ENCODE data around the gene SZRD1. TPM values are rescaled to one million over a fixed set of nuclear protein-coding genes. Genes with fewer than 3 reads are reported as not detected.

SZRD1 gene
- total RNA-seq, 2 experiments from 2014 or later, result 156 to 157 TPM

GRCh38 chr1:16372535-16373285, 5.7 kb downstream of the SZRD1 start:
- Mint-ChIP-seq H3K4me1 (peaks cover 74% of the 10 kb centered on the region), H3K27me3 (no peaks in the 10 kb centered on the region), H3K9me3 (no peaks in the 10 kb centered on the region), H3K27ac (peak overlapping the region; percentile 86), H3K4me3 (peak overlapping the region; percentile 35), H3K36me3 (ENCODE audit: low read depth) (peaks cover 41% of the 10 kb centered on the region)
- no peak for DNase-seq
- CTCF ChIA-PET, result interaction anchor here (1.1 to 1.9 kb wide), 3 partner anchors 9 to 248 kb away, joined by 3 to 13 read pairs (median 3); no protein-coding TSS in a partner anchor
- POLR2A ChIA-PET, result interaction anchor here (0.7 to 10.9 kb wide), 6 partner anchors 8 to 141 kb away, joined by 3 to 109 read pairs (median 5); partner anchors contain the start of genes FBXO42 and NECAP2

GRCh38 chr1:16374266-16374665, 7.2 kb downstream of the SZRD1 start:
- no peak for DNase-seq
- Mint-ChIP-seq H3K9me3 (no peaks in the 10 kb centered on the region), H3K27ac (no peak overlapping the region), H3K36me3 (ENCODE audit: low read depth) (peaks cover 29% of the 10 kb centered on the region), H3K4me3 (no peak overlapping the region), H3K4me1 (peaks cover 66% of the 10 kb centered on the region), H3K27me3 (no peaks in the 10 kb centered on the region)
- ChIA-PET CTCF (interaction anchor here (1.7 kb wide), 1 partner anchor 11 kb away, joined by 4 read pairs; no protein-coding TSS in a partner anchor), POLR2A (interaction anchor here (0.9 kb wide), 1 partner anchor 14 kb away, joined by 3 read pairs; no protein-coding TSS in a partner anchor)

GRCh38 chr1:16375521-16376340, 8.7 kb downstream of the SZRD1 start:
- Mint-ChIP-seq H3K36me3 (ENCODE audit: low read depth) (peaks cover 23% of the 10 kb centered on the region), H3K27me3 (no peaks in the 10 kb centered on the region), H3K9me3 (no peaks in the 10 kb centered on the region), H3K4me1 (peaks cover 59% of the 10 kb centered on the region), H3K4me3 (no peak overlapping the region), H3K27ac (peak overlapping the region; percentile 5)
- DNase-seq, result no peak
- ChIA-PET CTCF (interaction anchor here (0.8 to 1.7 kb wide), 3 partner anchors 12 to 45 kb away, joined by 3 to 4 read pairs (median 3); no protein-coding TSS in a partner anchor), POLR2A (interaction anchor here (1.0 to 1.1 kb wide), 3 partner anchors 11 to 66 kb away, joined by 3 to 5 read pairs (median 3); no protein-coding TSS in a partner anchor)

DNA sequence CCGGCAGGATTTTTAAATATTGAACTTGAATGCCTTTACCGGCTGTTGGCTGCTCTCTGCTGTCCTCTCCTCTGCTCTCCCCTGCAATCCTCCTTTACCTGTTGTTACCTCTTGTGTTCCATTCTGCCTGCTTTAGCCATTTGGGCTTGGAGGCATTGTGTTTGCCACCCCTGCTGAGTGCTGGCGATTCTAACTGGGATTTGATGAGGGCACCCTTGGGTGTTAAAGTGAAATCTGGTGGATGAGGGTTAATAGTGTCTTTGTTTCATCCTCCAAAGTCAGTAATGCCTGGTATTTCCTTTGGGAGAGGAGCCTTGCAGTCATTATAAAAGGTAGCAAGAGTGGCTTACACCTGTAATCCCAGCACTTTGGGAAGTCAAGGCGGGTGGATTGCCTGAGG, 9.9 kb downstream of the SZRD1 start:
- ChIA-PET CTCF (interaction anchor here (1.4 kb wide), 1 partner anchor 44 kb away, joined by 3 read pairs; no protein-coding TSS in a partner anchor), POLR2A (no interaction called here)
- no peak for DNase-seq
- H3K4me1 Mint-ChIP-seq, result peaks cover 49% of the 10 kb centered on the region
- no peak overlapping the region for H3K27ac Mint-ChIP-seq
- no peaks in the 10 kb centered on the region for H3K27me3 Mint-ChIP-seq
- no peaks in the 10 kb centered on the region for H3K9me3 Mint-ChIP-seq
- H3K36me3 Mint-ChIP-seq (ENCODE audit: low read depth), result peaks cover 24% of the 10 kb centered on the region
- no peak overlapping the region for H3K4me3 Mint-ChIP-seq

DNA sequence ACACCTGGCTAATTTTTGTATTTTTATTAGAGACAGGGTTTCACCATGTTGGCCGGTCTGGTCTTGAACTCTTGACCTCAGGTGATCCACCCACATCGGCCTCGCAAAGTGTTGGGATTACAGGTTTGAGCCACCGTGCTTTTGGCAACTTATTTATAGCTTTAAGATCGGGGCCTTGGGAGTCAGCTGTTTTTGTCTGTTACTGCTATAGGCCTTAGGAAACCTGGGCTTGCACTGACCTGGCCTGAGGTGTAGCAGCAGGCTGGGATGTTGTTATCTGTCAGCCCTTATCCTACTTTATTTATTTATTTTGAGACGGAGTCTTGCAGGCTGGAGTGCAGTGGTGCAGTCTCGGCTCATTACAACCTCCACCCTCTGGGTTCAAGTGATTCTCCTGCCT, 11.4 kb downstream of the SZRD1 start:
- CTCF ChIA-PET, result no interaction called here
- no peaks in the 10 kb centered on the region for H3K27me3 Mint-ChIP-seq

GRCh38 chr1:16380868-16381267, 13.8 kb downstream of the SZRD1 start:
- H3K36me3 Mint-ChIP-seq (ENCODE audit: low read depth), result peaks cover 18% of the 10 kb centered on the region
- POLR2A ChIA-PET, result interaction anchor here (1.2 to 1.6 kb wide), 2 partner anchors 9 to 10 kb away, joined by 3 to 4 read pairs; no protein-coding TSS in a partner anchor
- H3K4me1 Mint-ChIP-seq, result peaks cover 39% of the 10 kb centered on the region
- H3K4me3 Mint-ChIP-seq, result no peak overlapping the region
- no peak overlapping the region for H3K27ac Mint-ChIP-seq
- no peak for DNase-seq
- no peaks in the 10 kb centered on the region for H3K9me3 Mint-ChIP-seq
- CTCF ChIA-PET, result no interaction called here
- no peaks in the 10 kb centered on the region for H3K27me3 Mint-ChIP-seq

More for the DNA sequence above, 11.4 kb downstream of the SZRD1 start:
- peaks cover 19% of the 10 kb centered on the region for H3K36me3 Mint-ChIP-seq (ENCODE audit: low read depth)
- DNase-seq, result no peak
- no peak overlapping the region for H3K4me3 Mint-ChIP-seq
- H3K27ac Mint-ChIP-seq, result no peak overlapping the region
- POLR2A ChIA-PET, result interaction anchor here (1.7 kb wide), 1 partner anchor 10 kb away, joined by 10 read pairs; the partner anchor contains the start of gene SZRD1
- H3K4me1 Mint-ChIP-seq, result peaks cover 40% of the 10 kb centered on the region
- H3K9me3 Mint-ChIP-seq, result no peaks in the 10 kb centered on the region

DNA sequence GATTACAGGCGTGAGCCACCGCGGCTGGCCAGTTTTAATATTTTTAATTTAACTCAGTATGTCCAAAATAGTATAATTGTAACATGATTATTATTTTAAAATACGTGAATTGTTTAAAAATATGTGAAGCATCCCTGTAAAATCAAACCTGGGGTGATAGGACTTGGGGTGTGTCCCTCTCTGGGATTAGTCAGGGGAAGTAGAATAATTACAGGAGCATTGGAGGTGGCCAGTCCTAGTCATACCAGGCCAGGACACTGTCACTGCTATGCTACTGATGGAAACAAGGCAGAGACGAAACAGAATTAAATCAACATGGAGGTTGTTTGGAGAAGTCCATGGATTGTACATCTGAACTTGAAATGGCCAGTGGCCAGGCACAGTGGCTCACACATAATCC, 16.8 kb downstream of the SZRD1 start:
- H3K4me3 Mint-ChIP-seq, result no peak overlapping the region
- H3K4me1 Mint-ChIP-seq, result peaks cover 48% of the 10 kb centered on the region
- POLR2A ChIA-PET, result no interaction called here

GRCh38 chr1:16385659-16386453, 18.8 kb downstream of the SZRD1 start:
- Mint-ChIP-seq H3K36me3 (ENCODE audit: low read depth) (peaks cover 20% of the 10 kb centered on the region), H3K4me3 (no peak overlapping the region), H3K4me1 (peaks cover 59% of the 10 kb centered on the region), H3K9me3 (no peaks in the 10 kb centered on the region), H3K27me3 (no peaks in the 10 kb centered on the region), H3K27ac (peak overlapping the region; percentile 12)
- CTCF ChIA-PET, result interaction anchor here (1.2 kb wide), 1 partner anchor 31 kb away, joined by 3 read pairs; no protein-coding TSS in a partner anchor
- POLR2A ChIA-PET, result interaction anchor here (0.8 to 3.1 kb wide), 4 partner anchors 17 to 33 kb away, joined by 3 to 20 read pairs (median 4); partner anchors contain the start of genes FBXO42 and SZRD1
- no peak for DNase-seq

More for the DNA sequence above, 16.8 kb downstream of the SZRD1 start:
- Mint-ChIP-seq H3K36me3 (ENCODE audit: low read depth) (peaks cover 17% of the 10 kb centered on the region), H3K27ac (no peak overlapping the region), H3K9me3 (no peaks in the 10 kb centered on the region), H3K27me3 (no peaks in the 10 kb centered on the region)
- CTCF ChIA-PET, result no interaction called here
- DNase-seq, result no peak

GRCh38 chr1:16386454-16387113, 19.5 kb downstream of the SZRD1 start:
- Mint-ChIP-seq H3K4me3 (peak overlapping the region; percentile 5), H3K27me3 (no peaks in the 10 kb centered on the region), H3K36me3 (ENCODE audit: low read depth) (peaks cover 22% of the 10 kb centered on the region), H3K9me3 (no peaks in the 10 kb centered on the region), H3K4me1 (peaks cover 66% of the 10 kb centered on the region), H3K27ac (peak overlapping the region; percentile 23)
- CTCF ChIA-PET, result interaction anchor here (1.2 kb wide), 1 partner anchor 32 kb away, joined by 3 read pairs; no protein-coding TSS in a partner anchor
- DNase-seq, result no peak
- POLR2A ChIA-PET, result interaction anchor here (0.7 to 3.1 kb wide), 6 partner anchors 11 to 54 kb away, joined by 3 to 20 read pairs (median 5); partner anchors contain the start of genes FBXO42, NECAP2 and SZRD1

DNA sequence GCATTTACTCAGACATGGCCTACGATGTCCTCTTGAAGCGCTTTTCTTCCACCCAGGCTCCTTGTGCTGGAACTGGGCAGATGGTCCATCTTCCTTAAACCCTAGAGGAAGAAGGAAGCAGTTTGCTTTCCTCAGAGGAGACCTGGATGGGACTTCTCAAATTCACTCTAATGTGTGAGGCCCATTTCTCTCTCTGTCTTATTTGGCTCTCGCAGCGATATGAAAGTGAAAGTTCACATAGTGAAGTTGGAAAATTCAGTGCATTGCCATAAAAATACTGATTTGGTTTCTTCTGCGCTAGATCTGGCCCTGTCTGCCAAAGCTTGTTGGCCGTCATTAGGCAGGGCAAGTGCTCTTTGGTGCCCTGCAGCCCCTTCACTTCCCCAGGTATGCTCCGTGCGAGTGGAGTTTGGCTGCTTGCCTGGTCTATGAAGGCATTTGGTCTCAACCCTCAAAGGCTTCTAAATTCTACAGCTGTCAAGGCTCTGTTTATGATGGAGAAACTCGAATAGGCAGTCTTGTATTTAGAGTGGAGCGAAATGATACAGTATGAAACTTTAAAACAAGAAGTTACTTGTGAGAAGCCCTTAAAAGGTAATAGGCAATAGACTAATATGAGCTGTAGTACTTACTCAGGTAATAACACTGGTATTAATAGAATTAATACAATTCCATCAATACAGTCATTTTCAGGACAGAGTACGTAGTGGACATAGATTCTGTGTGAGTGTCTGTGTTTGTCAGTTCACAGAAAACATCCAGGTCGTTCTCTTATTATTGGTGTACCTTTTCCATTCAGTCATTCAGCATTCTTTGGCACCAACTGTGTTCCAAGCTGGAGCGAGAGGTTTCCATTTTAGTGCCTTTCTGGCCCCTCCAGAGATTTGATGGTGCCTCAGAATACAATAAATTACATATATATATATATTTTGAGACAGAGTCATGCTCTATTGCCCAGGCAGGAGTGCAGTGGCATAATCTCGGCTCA, 20.5 kb downstream of the SZRD1 start:
- Mint-ChIP-seq H3K9me3 (no peaks in the 10 kb centered on the region), H3K36me3 (ENCODE audit: low read depth) (peaks cover 26% of the 10 kb centered on the region), H3K4me1 (peaks cover 73% of the 10 kb centered on the region), H3K27me3 (no peaks in the 10 kb centered on the region), H3K4me3 (peak overlapping the region; percentile 68), H3K27ac (peak overlapping the region; percentile 54)
- ChIA-PET CTCF (interaction anchor here (1.4 kb wide), 1 partner anchor 24 kb away, joined by 3 read pairs; no protein-coding TSS in a partner anchor), POLR2A (interaction anchor here (0.7 to 3.1 kb wide), 8 partner anchors 12 to 53 kb away, joined by 3 to 20 read pairs (median 4); partner anchors contain the start of genes FBXO42, NECAP2 and SZRD1)
- DNase-seq, result no peak
